HEK293 (cell line): ENCODE data around the gene LYL1.

Experiments
- FEZF1 ChIP-seq: fragments of 450-650 bp; formaldehyde crosslinking; IDR thresholded peaks from 2 replicates; pipeline ENCODE4 v1.5.1; 2016; ENCODE audit warnings: missing biosample characterization, missing genetic modification characterization
- GLI4 ChIP-seq: fragments of 450-650 bp; formaldehyde crosslinking; IDR thresholded peaks from 2 replicates; pipeline ENCODE4 v1.5.1; 2016; ENCODE audit warnings: missing biosample characterization, missing genetic modification characterization
- KLF16 ChIP-seq: fragments of 450-650 bp; formaldehyde crosslinking; IDR thresholded peaks from 2 replicates; pipeline ENCODE4 v1.5.1; 2017; ENCODE audit warnings: missing biosample characterization, missing genetic modification characterization
- OSR2 ChIP-seq: fragments of 450-650 bp; formaldehyde crosslinking; IDR thresholded peaks from 2 replicates; pipeline ENCODE4 v1.5.1; 2016; ENCODE audit warnings: missing biosample characterization, missing genetic modification characterization
- WT1 ChIP-seq: fragments of 450-650 bp; formaldehyde crosslinking; IDR thresholded peaks from 2 replicates; pipeline ENCODE4 v1.5.1; 2016; ENCODE audit warnings: missing biosample characterization, missing genetic modification characterization
- ZEB2 ChIP-seq: fragments of 450-650 bp; formaldehyde crosslinking; IDR thresholded peaks from 2 replicates; pipeline ENCODE4 v1.5.1; 2016; ENCODE audit warnings: missing biosample characterization, missing genetic modification characterization
- ZNF10 ChIP-seq: fragments of 450-650 bp; formaldehyde crosslinking; IDR thresholded peaks from 2 replicates; pipeline ENCODE4 v1.5.1; 2017; ENCODE audit warnings: missing biosample characterization, missing genetic modification characterization
- ZNF133 ChIP-seq: fragments of 450-650 bp; formaldehyde crosslinking; IDR thresholded peaks from 2 replicates; pipeline ENCODE4 v1.5.1; 2016; ENCODE audit warnings: missing biosample characterization, missing genetic modification characterization
- ZNF175 ChIP-seq: fragments of 450-650 bp; formaldehyde crosslinking; IDR thresholded peaks from 2 replicates; pipeline ENCODE4 v1.5.1; 2016; ENCODE audit warnings: missing biosample characterization, missing genetic modification characterization
- ZNF23 ChIP-seq: fragments of 450-650 bp; formaldehyde crosslinking; IDR thresholded peaks from 2 replicates; pipeline ENCODE4 v1.5.1; 2016; ENCODE audit warnings: missing biosample characterization, missing genetic modification characterization, borderline replicate concordance
- ZNF274 ChIP-seq, 2 experiments: fragments of 200-500 bp in 1 of 2; fragments of 450-650 bp in 1 of 2; sonication (Bioruptor generic) in 1 of 2; formaldehyde crosslinking in 1 of 2; IDR thresholded peaks; 2 replicates each; pipeline versions ENCODE4 v1.5.1 to v1.6.1; 2014 to 2016; ENCODE audit warnings: borderline replicate concordance in 1 of 2, inconsistent platforms in 1 of 2, low read length in 1 of 2, missing biosample characterization in 1 of 2, missing genetic modification characterization in 1 of 2
- ZNF324 ChIP-seq: fragments of 450-650 bp; formaldehyde crosslinking; IDR thresholded peaks from 2 replicates; pipeline ENCODE4 v1.5.1; 2016; ENCODE audit warnings: missing biosample characterization, missing genetic modification characterization
- ZNF366 ChIP-seq: fragments of 450-650 bp; formaldehyde crosslinking; conservative IDR thresholded peaks from 2 replicates; pipeline ENCODE4 v1.5.1; 2016; ENCODE audit warnings: missing biosample characterization, missing genetic modification characterization
- ZNF423 ChIP-seq: fragments of 450-650 bp; formaldehyde crosslinking; IDR thresholded peaks from 2 replicates; pipeline ENCODE4 v1.5.1; 2016; ENCODE audit warnings: missing biosample characterization, missing genetic modification characterization
- ZNF473 ChIP-seq: fragments of 450-650 bp; formaldehyde crosslinking; IDR thresholded peaks from 2 replicates; pipeline ENCODE4 v1.5.1; 2017; ENCODE audit warnings: missing biosample characterization, missing genetic modification characterization
- ZNF501 ChIP-seq: fragments of 450-650 bp; formaldehyde crosslinking; IDR thresholded peaks from 2 replicates; pipeline ENCODE4 v1.5.1; 2016; ENCODE audit warnings: missing biosample characterization, missing genetic modification characterization
- ZNF549 ChIP-seq: fragments of 450-650 bp; IDR thresholded peaks from 2 replicates; pipeline ENCODE4 v1.5.1; 2018; ENCODE audit warnings: missing biosample characterization, missing genetic modification characterization, mild to moderate bottlenecking, inconsistent platforms, moderate library complexity
- ZNF558 ChIP-seq: fragments of 450-650 bp; formaldehyde crosslinking; IDR thresholded peaks from 2 replicates; pipeline ENCODE4 v1.5.1; 2016; ENCODE audit warnings: missing biosample characterization, missing genetic modification characterization
- ZNF561 ChIP-seq: fragments of 450-650 bp; IDR thresholded peaks from 2 replicates; pipeline ENCODE4 v1.5.1; 2018; ENCODE audit warnings: missing biosample characterization, missing genetic modification characterization, borderline replicate concordance
- ZNF571 ChIP-seq: fragments of 450-650 bp; formaldehyde crosslinking; IDR thresholded peaks from 2 replicates; pipeline ENCODE4 v1.5.0; 2017; ENCODE audit warnings: missing biosample characterization, missing genetic modification characterization
- ZNF624 ChIP-seq: fragments of 450-650 bp; formaldehyde crosslinking; IDR thresholded peaks from 2 replicates; pipeline ENCODE4 v1.5.1; 2017; ENCODE audit warnings: missing biosample characterization, missing genetic modification characterization
- ZNF777 ChIP-seq: fragments of 450-650 bp; formaldehyde crosslinking; IDR thresholded peaks from 2 replicates; pipeline ENCODE4 v1.5.1; 2017; ENCODE audit warnings: missing biosample characterization, missing genetic modification characterization, borderline replicate concordance
- TF ChIP-seq, protein P1 (sequence below): fragments of 450-650 bp; formaldehyde crosslinking; IDR thresholded peaks from 2 replicates; pipeline ENCODE4 v1.5.1; 2016; ENCODE audit warnings: missing biosample characterization, missing genetic modification characterization
- TF ChIP-seq, protein P2 (sequence below): fragments of 450-650 bp; formaldehyde crosslinking; IDR thresholded peaks from 2 replicates; pipeline ENCODE4 v1.5.1; 2017; ENCODE audit warnings: missing biosample characterization, missing genetic modification characterization
- TF ChIP-seq, protein P3 (sequence below): fragments of 450-650 bp; formaldehyde crosslinking; IDR thresholded peaks from 2 replicates; pipeline ENCODE4 v1.5.1; 2016; ENCODE audit warnings: missing biosample characterization, missing genetic modification characterization
- TF ChIP-seq, protein P4 (sequence below): fragments of 450-650 bp; formaldehyde crosslinking; IDR thresholded peaks from 2 replicates; pipeline ENCODE4 v1.5.1; 2017; ENCODE audit warnings: missing biosample characterization, missing genetic modification characterization
- TF ChIP-seq, protein P5 (sequence below): fragments of 450-650 bp; IDR thresholded peaks from 2 replicates; pipeline ENCODE4 v1.5.1; 2018; ENCODE audit warnings: missing biosample characterization, mild to moderate bottlenecking, missing genetic modification characterization
- TF ChIP-seq, protein P6 (sequence below): fragments of 450-650 bp; formaldehyde crosslinking; IDR thresholded peaks from 2 replicates; pipeline ENCODE4 v1.5.1; 2017; ENCODE audit warnings: missing biosample characterization, missing genetic modification characterization

LYL1 gene

DNA sequence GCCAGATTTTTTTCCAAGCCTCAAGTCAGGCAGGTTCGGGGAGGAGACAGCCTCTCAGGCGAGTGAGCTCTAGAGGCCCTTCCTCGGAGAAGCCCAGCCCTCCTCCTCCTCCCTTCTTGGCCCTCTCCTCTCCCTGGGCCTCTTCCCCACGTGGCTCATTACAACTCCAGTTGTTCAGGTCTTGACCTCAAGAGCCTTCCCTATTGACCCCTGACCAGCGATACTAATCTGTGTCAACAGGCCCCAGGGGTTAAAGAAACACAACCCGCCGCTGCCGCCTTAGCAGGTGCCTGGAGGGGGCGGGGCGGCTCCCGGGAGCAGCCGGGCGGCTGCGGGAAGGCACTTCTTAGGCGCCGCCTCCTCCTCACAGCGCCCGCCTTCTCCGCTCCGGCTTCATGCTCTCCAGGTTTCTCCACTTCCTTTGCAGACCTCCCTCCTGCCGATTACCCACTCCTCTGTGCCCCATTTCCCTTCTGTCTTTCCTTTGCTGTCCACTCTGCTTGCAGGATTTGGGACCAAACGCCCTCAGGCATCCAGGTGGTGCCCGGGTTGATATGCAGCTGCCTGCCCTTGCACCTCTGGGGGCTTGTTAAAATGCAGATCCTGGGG is 51.0 kb downstream of the LYL1 start (continued):
- TF ChIP-seq FEZF1 (tag by site-specific recombination) (peak; percentile 91), ZNF324 (peak; percentile 91), ZNF473 (tag by site-specific recombination) (no peak), ZNF558 (tag by site-specific recombination) (no peak), ZNF501 (tag by site-specific recombination) (no peak; the same call in 1 of the 2 replicates), ZNF549 (tag by site-specific recombination) (no peak), ZNF10 (tag by site-specific recombination) (peak; percentile 94), ZNF777 (tag by site-specific recombination) (no peak), KLF16 (0 out of 2 replicates have a peak, but pooled peaks have one; percentile 32), GLI4 (no peak), WT1 (tag by site-specific recombination) (peak; percentile 92), ZNF23 (no peak), ZNF175 (tag by site-specific recombination) (no peak), ZNF561 (tag by site-specific recombination) (peak; percentile 85; the same call in 1 of the 2 replicates), ZNF366 (tag by site-specific recombination) (peak; percentile 76), ZNF274 (IDR thresholded peaks at IDR 0.05; ENCODE audit: low read length) (no peak), ZNF274 (tag by site-specific recombination; IDR thresholded peaks at IDR 0.05; ENCODE audit: borderline replicate concordance) (no peak), ZNF423 (tag by site-specific recombination) (no peak), ZNF133 (tag by site-specific recombination) (no peak), OSR2 (peak; percentile 97), ZEB2 (tag by site-specific recombination) (peak; percentile 88), ZNF571 (no peak), ZNF624 (tag by site-specific recombination) (no peak)
- TF ChIP-seq, protein P1, sequence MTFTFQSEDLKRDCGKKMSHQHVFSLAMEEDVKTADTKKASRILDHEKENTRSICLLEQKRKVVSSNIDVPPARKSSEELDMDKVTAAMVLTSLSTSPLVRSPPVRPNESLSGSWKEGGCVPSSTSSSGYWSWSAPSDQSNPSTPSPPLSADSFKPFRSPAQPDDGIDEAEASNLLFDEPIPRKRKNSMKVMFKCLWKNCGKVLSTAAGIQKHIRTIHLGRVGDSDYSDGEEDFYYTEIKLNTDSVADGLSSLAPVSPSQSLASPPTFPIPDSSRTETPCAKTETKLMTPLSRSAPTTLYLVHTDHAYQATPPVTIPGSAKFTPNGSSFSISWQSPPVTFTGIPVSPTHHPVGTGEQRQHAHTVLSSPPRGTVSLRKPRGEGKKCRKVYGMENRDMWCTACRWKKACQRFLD (tag by site-specific recombination) = no peak
- TF ChIP-seq, protein P2, sequence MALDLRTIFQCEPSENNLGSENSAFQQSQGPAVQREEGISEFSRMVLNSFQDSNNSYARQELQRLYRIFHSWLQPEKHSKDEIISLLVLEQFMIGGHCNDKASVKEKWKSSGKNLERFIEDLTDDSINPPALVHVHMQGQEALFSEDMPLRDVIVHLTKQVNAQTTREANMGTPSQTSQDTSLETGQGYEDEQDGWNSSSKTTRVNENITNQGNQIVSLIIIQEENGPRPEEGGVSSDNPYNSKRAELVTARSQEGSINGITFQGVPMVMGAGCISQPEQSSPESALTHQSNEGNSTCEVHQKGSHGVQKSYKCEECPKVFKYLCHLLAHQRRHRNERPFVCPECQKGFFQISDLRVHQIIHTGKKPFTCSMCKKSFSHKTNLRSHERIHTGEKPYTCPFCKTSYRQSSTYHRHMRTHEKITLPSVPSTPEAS (tag by site-specific recombination) = no peak
- TF ChIP-seq, protein P3, sequence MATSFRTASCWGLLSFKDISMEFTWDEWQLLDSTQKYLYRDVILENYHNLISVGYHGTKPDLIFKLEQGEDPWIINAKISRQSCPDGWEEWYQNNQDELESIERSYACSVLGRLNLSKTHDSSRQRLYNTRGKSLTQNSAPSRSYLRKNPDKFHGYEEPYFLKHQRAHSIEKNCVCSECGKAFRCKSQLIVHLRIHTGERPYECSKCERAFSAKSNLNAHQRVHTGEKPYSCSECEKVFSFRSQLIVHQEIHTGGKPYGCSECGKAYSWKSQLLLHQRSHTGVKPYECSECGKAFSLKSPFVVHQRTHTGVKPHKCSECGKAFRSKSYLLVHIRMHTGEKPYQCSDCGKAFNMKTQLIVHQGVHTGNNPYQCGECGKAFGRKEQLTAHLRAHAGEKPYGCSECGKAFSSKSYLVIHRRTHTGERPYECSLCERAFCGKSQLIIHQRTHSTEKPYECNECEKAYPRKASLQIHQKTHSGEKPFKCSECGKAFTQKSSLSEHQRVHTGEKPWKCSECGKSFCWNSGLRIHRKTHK = no peak
- TF ChIP-seq, protein P4, sequence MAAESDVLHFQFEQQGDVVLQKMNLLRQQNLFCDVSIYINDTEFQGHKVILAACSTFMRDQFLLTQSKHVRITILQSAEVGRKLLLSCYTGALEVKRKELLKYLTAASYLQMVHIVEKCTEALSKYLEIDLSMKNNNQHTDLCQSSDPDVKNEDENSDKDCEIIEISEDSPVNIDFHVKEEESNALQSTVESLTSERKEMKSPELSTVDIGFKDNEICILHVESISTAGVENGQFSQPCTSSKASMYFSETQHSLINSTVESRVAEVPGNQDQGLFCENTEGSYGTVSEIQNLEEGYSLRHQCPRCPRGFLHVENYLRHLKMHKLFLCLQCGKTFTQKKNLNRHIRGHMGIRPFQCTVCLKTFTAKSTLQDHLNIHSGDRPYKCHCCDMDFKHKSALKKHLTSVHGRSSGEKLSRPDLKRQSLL (tag by site-specific recombination) = peak; percentile 32; the same call in 1 of the 2 replicates
- TF ChIP-seq, protein P5, sequence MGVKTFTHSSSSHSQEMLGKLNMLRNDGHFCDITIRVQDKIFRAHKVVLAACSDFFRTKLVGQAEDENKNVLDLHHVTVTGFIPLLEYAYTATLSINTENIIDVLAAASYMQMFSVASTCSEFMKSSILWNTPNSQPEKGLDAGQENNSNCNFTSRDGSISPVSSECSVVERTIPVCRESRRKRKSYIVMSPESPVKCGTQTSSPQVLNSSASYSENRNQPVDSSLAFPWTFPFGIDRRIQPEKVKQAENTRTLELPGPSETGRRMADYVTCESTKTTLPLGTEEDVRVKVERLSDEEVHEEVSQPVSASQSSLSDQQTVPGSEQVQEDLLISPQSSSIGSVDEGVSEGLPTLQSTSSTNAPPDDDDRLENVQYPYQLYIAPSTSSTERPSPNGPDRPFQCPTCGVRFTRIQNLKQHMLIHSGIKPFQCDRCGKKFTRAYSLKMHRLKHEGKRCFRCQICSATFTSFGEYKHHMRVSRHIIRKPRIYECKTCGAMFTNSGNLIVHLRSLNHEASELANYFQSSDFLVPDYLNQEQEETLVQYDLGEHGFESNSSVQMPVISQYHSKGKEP = peak; percentile 57; the same call in 1 of the 2 replicates
- TF ChIP-seq, protein P6, sequence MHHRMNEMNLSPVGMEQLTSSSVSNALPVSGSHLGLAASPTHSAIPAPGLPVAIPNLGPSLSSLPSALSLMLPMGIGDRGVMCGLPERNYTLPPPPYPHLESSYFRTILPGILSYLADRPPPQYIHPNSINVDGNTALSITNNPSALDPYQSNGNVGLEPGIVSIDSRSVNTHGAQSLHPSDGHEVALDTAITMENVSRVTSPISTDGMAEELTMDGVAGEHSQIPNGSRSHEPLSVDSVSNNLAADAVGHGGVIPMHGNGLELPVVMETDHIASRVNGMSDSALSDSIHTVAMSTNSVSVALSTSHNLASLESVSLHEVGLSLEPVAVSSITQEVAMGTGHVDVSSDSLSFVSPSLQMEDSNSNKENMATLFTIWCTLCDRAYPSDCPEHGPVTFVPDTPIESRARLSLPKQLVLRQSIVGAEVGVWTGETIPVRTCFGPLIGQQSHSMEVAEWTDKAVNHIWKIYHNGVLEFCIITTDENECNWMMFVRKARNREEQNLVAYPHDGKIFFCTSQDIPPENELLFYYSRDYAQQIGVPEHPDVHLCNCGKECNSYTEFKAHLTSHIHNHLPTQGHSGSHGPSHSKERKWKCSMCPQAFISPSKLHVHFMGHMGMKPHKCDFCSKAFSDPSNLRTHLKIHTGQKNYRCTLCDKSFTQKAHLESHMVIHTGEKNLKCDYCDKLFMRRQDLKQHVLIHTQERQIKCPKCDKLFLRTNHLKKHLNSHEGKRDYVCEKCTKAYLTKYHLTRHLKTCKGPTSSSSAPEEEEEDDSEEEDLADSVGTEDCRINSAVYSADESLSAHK (tag by site-specific recombination) = peak; percentile 86
